H1 (cell line): ENCODE measurements around the gene PHOSPHO2. TPM values are rescaled to one million over a fixed set of nuclear protein-coding genes. Genes with fewer than 3 reads are reported as not detected.

ENCODE experiments used
- CTCF ChIA-PET: fragments of 300-600 bp; sonication (Branson Sonifier 250); formaldehyde crosslinking; loops from one replicate; lab custom pipeline; 2021; ENCODE audit not compliant: partially characterized antibody; lab: Charles Lee
- POLR2A ChIA-PET: fragments of 300-600 bp; sonication (Branson Sonifier 250); formaldehyde crosslinking; loops from one replicate; lab custom pipeline; 2021; ENCODE audit warnings: inconsistent platforms; ENCODE audit not compliant: partially characterized antibody; lab: Charles Lee
- DNase-seq, 2 experiments: peaks; one replicate each; pipeline versions ENCODE4 v3.0.0 to v3.0.0-alpha.2; 2010 to 2022; ENCODE audit warnings: low spot score in 2 of 2, low read depth in 1 of 2, mixed read lengths in 1 of 2
- FAIRE-seq: peaks from 2 replicates; lab custom pipeline; 2011; peaks lifted over from hg19 to GRCh38; lab: Jason Lieb, UNC
- H2AFZ ChIP-seq: 2 replicates; pipeline ENCODE4 v1.8.1; 2012; ENCODE audit warnings: low read length, inconsistent platforms
- H2AK5ac ChIP-seq: 2 replicates; pipeline ENCODE4 v1.6.1; 2013; ENCODE audit warnings: low read depth, low read length
- H2BK120ac ChIP-seq: replicated peaks from 2 replicates; pipeline ENCODE3; 2013; ENCODE audit warnings: low read depth, low read length, inconsistent platforms
- H2BK12ac ChIP-seq: 2 replicates; pipeline ENCODE4 v1.6.1; 2013; ENCODE audit warnings: low read depth, low read length
- H2BK15ac ChIP-seq: 2 replicates; pipeline ENCODE4 v1.6.1; 2013; ENCODE audit warnings: low read length
- H2BK20ac ChIP-seq: 2 replicates; pipeline ENCODE4 v1.6.1; 2013; ENCODE audit warnings: low read length
- H2BK5ac ChIP-seq: 2 replicates; pipeline ENCODE4 v1.6.1; 2013; ENCODE audit warnings: low read depth, low read length
- H3K14ac ChIP-seq: 2 replicates; pipeline ENCODE4 v1.6.1; 2013; ENCODE audit warnings: inconsistent platforms; ENCODE audit not compliant: insufficient read length
- H3K18ac ChIP-seq: 2 replicates; pipeline ENCODE4 v1.6.1; 2013; ENCODE audit warnings: low read length; ENCODE audit errors: extremely low read depth
- H3K23ac ChIP-seq: 2 replicates; pipeline ENCODE4 v1.6.1; 2013; ENCODE audit warnings: inconsistent platforms; ENCODE audit not compliant: insufficient read length
- H3K23me2 ChIP-seq: 2 replicates; pipeline ENCODE4 v1.6.1; 2013; ENCODE audit warnings: low read depth, low read length
- H3K27ac ChIP-seq: 2 replicates; pipeline ENCODE4 v1.6.1; 2011; ENCODE audit warnings: low read depth, low read length, inconsistent platforms
- H3K27me3 ChIP-seq, 4 experiments: replicated peaks in 1 of 4; 1 replicate in 1 of 4; 2 replicates in 3 of 4; pipeline versions ENCODE4 v1.6.1 to v1.8.1; 2011 to 2013; ENCODE audit warnings: low read length in 3 of 4, mild to moderate bottlenecking in 3 of 4, inconsistent platforms in 2 of 4, mixed read lengths in 2 of 4, moderate library complexity in 1 of 4; ENCODE audit not compliant: control insufficient read depth in 3 of 4, insufficient read depth in 3 of 4; ENCODE audit errors: extremely low read depth in 1 of 4
- H3K36me3 ChIP-seq, 4 experiments: 2 replicates each; pipeline versions ENCODE4 v1.6.1 to v1.8.1; 2011 to 2013; ENCODE audit warnings: mild to moderate bottlenecking in 4 of 4, low read length in 3 of 4, moderate library complexity in 2 of 4, control low read depth in 1 of 4, inconsistent platforms in 1 of 4; ENCODE audit not compliant: insufficient read depth in 4 of 4, control insufficient read depth in 2 of 4
- H3K4ac ChIP-seq: replicated peaks from 2 replicates; pipeline ENCODE3; 2013; ENCODE audit warnings: low read length, low read depth, mixed read lengths, inconsistent platforms; ENCODE audit not compliant: insufficient read length
- H3K4me1 ChIP-seq, 4 experiments: replicated peaks in 1 of 4; 1 replicate in 1 of 4; 2 replicates in 3 of 4; pipeline versions ENCODE4 v1.6.1 to v1.8.1; 2011 to 2013; ENCODE audit warnings: low read length in 3 of 4, inconsistent platforms in 2 of 4, mixed read lengths in 1 of 4; ENCODE audit not compliant: insufficient read depth in 4 of 4, control insufficient read depth in 3 of 4
- H3K4me2 ChIP-seq, 2 experiments: 2 replicates each; pipeline versions ENCODE4 v1.6.1 to v1.8.1; 2011 to 2013; ENCODE audit warnings: low read depth in 2 of 2, low read length in 2 of 2, control low read depth in 1 of 2, inconsistent platforms in 1 of 2, mild to moderate bottlenecking in 1 of 2; ENCODE audit not compliant: insufficient read depth in 1 of 2
- H3K4me3 ChIP-seq, 4 experiments: fragments of 200-600, 300-600 bp in 1 of 4; sonication (generic), shearing (Covaris generic), sonication (Bioruptor Twin) in 1 of 4; 2 replicates each; pipeline versions ENCODE4 v1.5.1 to v1.8.1; 2011 to 2016; ENCODE audit warnings: low read length in 4 of 4, low read depth in 3 of 4, control low read depth in 2 of 4, inconsistent platforms in 2 of 4, mild to moderate bottlenecking in 2 of 4, mixed read lengths in 1 of 4, moderate library complexity in 1 of 4; ENCODE audit not compliant: insufficient read depth in 2 of 4; ENCODE audit errors: extremely low read depth in 1 of 4
- H3K56ac ChIP-seq: replicated peaks from 2 replicates; pipeline ENCODE3; 2013; ENCODE audit warnings: low read depth, mild to moderate bottlenecking, mixed read lengths, low read length, inconsistent platforms; ENCODE audit not compliant: insufficient read length
- H3K79me1 ChIP-seq: 2 replicates; pipeline ENCODE4 v1.6.1; 2013; ENCODE audit warnings: low read depth, low read length, control low read depth
- H3K79me2 ChIP-seq, 2 experiments: 2 replicates each; pipeline versions ENCODE4 v1.6.1 to v1.8.1; 2012 to 2013; ENCODE audit warnings: low read length in 2 of 2, mild to moderate bottlenecking in 2 of 2, inconsistent platforms in 1 of 2; ENCODE audit not compliant: insufficient read depth in 2 of 2, control insufficient read depth in 1 of 2
- H3K9ac ChIP-seq, 4 experiments: replicated peaks in 1 of 4; 1 replicate in 1 of 4; 2 replicates in 3 of 4; pipeline versions ENCODE4 v1.6.1 to v1.8.1; 2011 to 2013; ENCODE audit warnings: low read depth in 3 of 4, low read length in 3 of 4, control low read depth in 2 of 4, mild to moderate bottlenecking in 2 of 4, moderate library complexity in 2 of 4, inconsistent platforms in 1 of 4; ENCODE audit errors: extremely low read depth in 1 of 4
- H3K9me3 ChIP-seq, 2 experiments: 2 replicates each; pipeline versions ENCODE4 v1.6.1 to v1.8.1; 2012 to 2013; ENCODE audit warnings: mild to moderate bottlenecking in 2 of 2, moderate library complexity in 2 of 2, control low read depth in 1 of 2, inconsistent platforms in 1 of 2, low read depth in 1 of 2, low read length in 1 of 2, mixed read lengths in 1 of 2; ENCODE audit not compliant: insufficient read depth in 2 of 2
- H4K20me1 ChIP-seq, 2 experiments: replicated peaks in 1 of 2; 2 replicates each; pipeline versions ENCODE3 to v1.8.1; 2011 to 2013; ENCODE audit warnings: inconsistent platforms in 2 of 2, low read length in 2 of 2, mild to moderate bottlenecking in 1 of 2; ENCODE audit not compliant: insufficient read depth in 2 of 2, control insufficient read depth in 1 of 2
- H4K5ac ChIP-seq: 2 replicates; pipeline ENCODE4 v1.6.1; 2013; ENCODE audit warnings: low read length, low read depth, mixed read lengths, inconsistent platforms; ENCODE audit not compliant: insufficient read length
- H4K8ac ChIP-seq: 2 replicates; pipeline ENCODE4 v1.8.0; 2013; ENCODE audit warnings: mild to moderate bottlenecking, moderate library complexity, low read length, inconsistent platforms; ENCODE audit not compliant: insufficient read depth; ENCODE audit errors: extremely low read depth
- H4K91ac ChIP-seq: replicated peaks from 2 replicates; pipeline ENCODE3; 2013; ENCODE audit warnings: low read length, mixed read lengths, inconsistent platforms; ENCODE audit not compliant: insufficient read length
- BCL11A ChIP-seq, 2 experiments: IDR thresholded peaks; one replicate each; pipeline ENCODE4 v1.6.1; 2011; ENCODE audit warnings: low read depth in 2 of 2, low read length in 2 of 2, mild to moderate bottlenecking in 2 of 2
- BRCA1 ChIP-seq: IDR thresholded peaks from 2 replicates; pipeline ENCODE4 v1.6.1; 2012; ENCODE audit warnings: low read depth, low read length, improper control_type of control experiment
- CHD1 ChIP-seq: IDR thresholded peaks from 2 replicates; pipeline ENCODE4 v1.6.1; 2012; ENCODE audit warnings: low read depth, low read length, improper control_type of control experiment
- E2F6 ChIP-seq: IDR thresholded peaks from 2 replicates; pipeline ENCODE4 v1.6.1; 2012; ENCODE audit warnings: inconsistent platforms
- EZH2 ChIP-seq: fragments of 200-600 bp; sonication (generic); IDR thresholded peaks from 2 replicates; pipeline ENCODE4 v1.7.1; 2012; ENCODE audit warnings: low read depth, mild to moderate bottlenecking, moderate library complexity, low read length, inconsistent platforms; ENCODE audit not compliant: severe bottlenecking
- GABPA ChIP-seq: IDR thresholded peaks from 2 replicates; pipeline ENCODE4 v1.6.1; 2011; ENCODE audit warnings: mild to moderate bottlenecking, low read length, moderate library complexity, borderline replicate concordance; ENCODE audit not compliant: insufficient read depth
- JUN ChIP-seq: IDR thresholded peaks from 2 replicates; pipeline ENCODE4 v1.6.1; 2011; ENCODE audit warnings: low read depth, mild to moderate bottlenecking, improper control_type of control experiment, low read length
- KDM5A ChIP-seq: fragments of 200-600 bp; IDR thresholded peaks from 2 replicates; pipeline ENCODE4 v1.7.1; 2012; ENCODE audit warnings: mild to moderate bottlenecking, low read length, inconsistent platforms, mixed read lengths
- NANOG ChIP-seq: IDR thresholded peaks from 2 replicates; pipeline ENCODE4 v1.6.1; 2011; ENCODE audit warnings: low read length, low read depth, mild to moderate bottlenecking, inconsistent platforms; ENCODE audit not compliant: insufficient read depth, poor library complexity, severe bottlenecking
- POLR2A ChIP-seq, 2 experiments: IDR thresholded peaks; 1 replicate in 1 of 2; 2 replicates in 1 of 2; pipeline ENCODE4 v1.6.1; 2011; ENCODE audit warnings: low read depth in 2 of 2, low read length in 2 of 2, mild to moderate bottlenecking in 2 of 2; ENCODE audit errors: control extremely low read depth in 1 of 2
- RAD21 ChIP-seq, 2 experiments: IDR thresholded peaks in 1 of 2; conservative IDR thresholded peaks in 1 of 2; 2 replicates each; pipeline ENCODE4 v1.6.1; 2011; ENCODE audit warnings: low read depth in 2 of 2, low read length in 2 of 2, improper control_type of control experiment in 1 of 2, inconsistent platforms in 1 of 2, mild to moderate bottlenecking in 1 of 2, moderate library complexity in 1 of 2
- SP1 ChIP-seq: IDR thresholded peaks from 2 replicates; pipeline ENCODE4 v1.6.1; 2011; ENCODE audit warnings: low read depth, low read length
- SRF ChIP-seq: IDR thresholded peaks from 2 replicates; pipeline ENCODE4 v1.6.1; 2011; ENCODE audit warnings: mild to moderate bottlenecking, low read depth, low read length, moderate library complexity
- TBP ChIP-seq: IDR thresholded peaks from 2 replicates; pipeline ENCODE4 v1.6.1; 2011; ENCODE audit warnings: low read depth, low read length, improper control_type of control experiment
- WGBS, 2 experiments: shearing (Covaris generic) in 1 of 2; methylation state at CpG; one replicate each; pipeline versions ENCODE4 v1.1.6 to v1.1.7; 2013 to 2015; ENCODE audit warnings: low lambda C conversion rate in 2 of 2, mixed read lengths in 2 of 2, inconsistent platforms in 1 of 2, low coverage in 1 of 2, missing lambda C conversion rate in 1 of 2; ENCODE audit not compliant: insufficient replicate concordance in 2 of 2, insufficient coverage in 1 of 2, insufficient read length in 1 of 2; ENCODE audit errors: extremely low coverage in 1 of 2, missing lambda C conversion rate in 1 of 2; 5-methylcytosine and 5-hydroxymethylcytosine counted together
- polyA plus RNA-seq, 7 experiments: library from polyadenylated mRNA; depleted of rRNA in 3 of 7; stranded (reverse) in 5 of 7; unstranded in 2 of 7; fragments of >200 nt in 5 of 7; fragments of 200-250 nt in 2 of 7; gene quantifications; 1 replicate in 5 of 7; 2 replicates in 1 of 7; 4 replicates in 1 of 7; pipeline versions ENCODE4 v1.2.1 to v1.2.3, GENCODE V29; 2011 to 2013; ENCODE audit warnings: missing spikeins in 2 of 7, mixed read lengths in 2 of 7
- total RNA-seq: library from RNA; stranded (reverse); fragmentation: NEBNext Ultra II Directional; extraction: Animal tissue kit (Norgen Biotek cat#: 25700); gene quantifications from 2 replicates; pipeline ENCODE4 v1.2.1, GENCODE V29; 2021

PHOSPHO2 gene
- total and polyA plus RNA-seq, 2 of the 8 experiments (the other 6 are each of a cell fraction or from before 2014, with no cell fraction given), result 2.4 to 8.5 TPM

DNA sequence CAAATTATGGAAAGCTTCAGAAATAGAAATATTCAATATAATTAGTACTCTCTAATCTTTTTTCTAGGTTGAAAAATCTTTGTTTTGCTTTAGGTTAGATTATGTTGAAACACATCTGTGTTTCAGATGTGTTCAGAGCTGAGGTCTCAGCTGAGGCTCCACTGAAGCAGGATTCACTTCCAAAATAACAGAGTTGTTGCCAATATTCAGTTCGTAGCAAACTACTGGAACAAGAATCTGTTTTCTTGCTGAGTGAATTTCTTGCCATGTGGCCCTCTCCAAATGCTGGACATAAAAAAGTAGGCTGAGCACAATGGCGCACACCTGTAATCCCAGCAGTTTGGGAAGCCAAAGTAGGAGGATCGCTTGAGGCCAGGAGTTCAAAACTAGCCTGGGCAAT lies 8.7 kb downstream of the PHOSPHO2 start:
- CTCF ChIA-PET, result interaction anchor here (0.6 to 1.3 kb wide), 2 partner anchors 11 to 65 kb away, joined by 3 to 4 read pairs; no protein-coding TSS in a partner anchor
- H4K5ac ChIP-seq, result no peak overlapping the region
- TF ChIP-seq JUN (no peak), GABPA (no peak), TBP (no peak), POLR2A (IDR thresholded peaks at IDR 0.05; ENCODE audit: control extremely low read depth in 1 of 2, low read depth in 2 of 2, low read length in 2 of 2) (no peak), BRCA1 (no peak), KDM5A (no peak), NANOG (no peak), EZH2 (no peak), RAD21 (IDR thresholded peaks at IDR 0.05 in 1 of 2, conservative IDR thresholded peaks at IDR 0.05 in 1 of 2; ENCODE audit: low read depth in 2 of 2, low read length in 2 of 2) (no peak), E2F6 (no peak), SRF (no peak), BCL11A (IDR thresholded peaks at IDR 0.05; ENCODE audit: low read depth in 2 of 2, low read length in 2 of 2) (no peak), SP1 (no peak), CHD1 (no peak)

More for the DNA sequence above, 8.7 kb downstream of the PHOSPHO2 start:
- Histone ChIP-seq H2BK5ac (no peak overlapping the region), H3K27ac (no peak overlapping the region), H3K9me3 (no peaks in the 10 kb centered on the region), H3K27me3 (no peaks in the 10 kb centered on the region), H4K20me1 (no peaks in the 10 kb centered on the region), H2BK120ac (no peak overlapping the region), H3K14ac (no peak overlapping the region), H2AK5ac (no peak overlapping the region), H3K4ac (no peak overlapping the region), H3K56ac (no peak overlapping the region), H3K23me2 (no peaks in the 10 kb centered on the region), H4K8ac (no peak overlapping the region), H3K79me2 (no peaks in the 10 kb centered on the region), H3K9ac (no peak overlapping the region), H3K36me3 (peaks cover 0 to 13% (median 0%) of the 10 kb centered on the region in 4 experiments; a peak in 3 of 8 replicates), H4K91ac (no peak overlapping the region), H3K18ac (no peak overlapping the region), H3K4me1 (no peaks in the 10 kb centered on the region), H3K79me1 (no peaks in the 10 kb centered on the region), H2BK12ac (no peak overlapping the region), H2BK15ac (no peak overlapping the region), H3K4me3 (no peak overlapping the region), H2BK20ac (no peak overlapping the region), H3K23ac (no peak overlapping the region), H3K4me2 (no peak overlapping the region), H2AFZ (no peak overlapping the region)
- no peak for FAIRE-seq
- POLR2A ChIA-PET, result interaction anchor here (1.1 to 2.4 kb wide), 2 partner anchors 8 to 31 kb away, joined by 3 to 7 read pairs; no protein-coding TSS in a partner anchor
- WGBS, 2 experiments, result 87% methylated on average over 3 of the region's 3 CpGs; no CpG with 5 or more reads in 1 of the 2 experiments
- no peak for DNase-seq
